K562 (cell line): ENCODE data around the gene COA6. TPM values are rescaled to one million over a fixed set of nuclear protein-coding genes. Genes with fewer than 3 reads are reported as not detected.

Source experiments
- HNRNPLL ChIP-seq: fragments of 200-400 bp; formaldehyde crosslinking; IDR thresholded peaks from 2 replicates; pipeline ENCODE4 v1.6.1; 2017; ENCODE audit warnings: low read length, low read depth, mild to moderate bottlenecking; ENCODE audit not compliant: poor library complexity, severe bottlenecking
- HNRNPUL1 ChIP-seq: fragments of 200-400 bp; formaldehyde crosslinking; IDR thresholded peaks from 2 replicates; pipeline ENCODE4 v1.6.1; 2017; ENCODE audit warnings: low read length
- MBD2 ChIP-seq: sonication (generic); IDR thresholded peaks from 2 replicates; pipeline ENCODE4 v1.6.1; 2016; ENCODE audit warnings: low read depth, borderline replicate concordance
- MYNN ChIP-seq, 2 experiments: sonication (generic); formaldehyde crosslinking in 1 of 2; IDR thresholded peaks; 2 replicates each; pipeline versions ENCODE4 v1.5.0 to v1.6.1; 2016 to 2020; ENCODE audit warnings: antibody characterized with exemption in 1 of 2, missing genetic modification reagents in 1 of 2
- SETDB1 ChIP-seq: IDR thresholded peaks from one replicate; pipeline ENCODE4 v1.6.1; 2012; ENCODE audit warnings: low read length, control low read depth, inconsistent platforms
- U2AF1 ChIP-seq: fragments of 200-400 bp; formaldehyde crosslinking; optimal IDR thresholded peaks from 2 replicates; pipeline ENCODE3; 2017; ENCODE audit warnings: mild to moderate bottlenecking, low read depth, low read length, moderate library complexity
- WHSC1 ChIP-seq: IDR thresholded peaks from one replicate; pipeline ENCODE4 v1.6.1; 2012; ENCODE audit warnings: low read length, control low read depth, inconsistent platforms
- ZNF133 ChIP-seq: fragments of 250-450 bp; sonication (Bioruptor Pico); IDR thresholded peaks from 2 replicates; pipeline ENCODE4 v1.4.0; 2020; ENCODE audit warnings: mild to moderate bottlenecking
- ZNF140 ChIP-seq: fragments of 250-450 bp; sonication (Bioruptor Pico); IDR thresholded peaks from 2 replicates; pipeline ENCODE4 v1.8.0; 2021; ENCODE audit warnings: moderate library complexity, mild to moderate bottlenecking, inconsistent platforms
- polyA plus RNA-seq, 8 experiments: library from polyadenylated mRNA; depleted of rRNA in 4 of 8; stranded (reverse) in 5 of 8; unstranded in 3 of 8; fragments of >200 nt; fragmentation: Nextera tagmentation in 2 of 8; fragmentation: Illumina TruSeq in 1 of 8; extraction: Ambion mirVana in 2 of 8; extraction: Trizol in 1 of 8; gene quantifications; 2 replicates each; pipeline versions ENCODE4 v1.2.1 to v1.2.3, GENCODE V29; 2011 to 2014; ENCODE audit warnings: inconsistent platforms in 1 of 8, missing spikeins in 1 of 8
- total RNA-seq, 7 experiments: library from RNA; depleted of rRNA in 6 of 7; stranded (reverse); fragments of >200 nt in 6 of 7; fragmentation: Illumina TruSeq in 2 of 7; extraction: Trizol in 2 of 7; gene quantifications; 2 replicates each; pipeline versions ENCODE4 v1.2.1 to v1.2.3, GENCODE V29; 2011 to 2021; ENCODE audit warnings: low replicate concordance in 1 of 7
- TF ChIP-seq, protein P1 (sequence below): sonication (generic); formaldehyde crosslinking; IDR thresholded peaks from 2 replicates; pipeline ENCODE4 v1.8.0; 2022; ENCODE audit warnings: missing genetic modification reagents, mild to moderate bottlenecking, moderate library complexity, borderline replicate concordance
- TF ChIP-seq, protein P2 (sequence below): fragments of 450-650 bp; formaldehyde crosslinking; IDR thresholded peaks from 2 replicates; pipeline ENCODE4 v1.4.0; 2020; ENCODE audit warnings: mild to moderate bottlenecking, moderate library complexity

COA6 gene
- total and polyA plus RNA-seq, 9 of the 15 experiments (the other 6 are each of a cell fraction or from before 2014, with no cell fraction given), result 77.7 to 187 (median 134) TPM

DNA sequence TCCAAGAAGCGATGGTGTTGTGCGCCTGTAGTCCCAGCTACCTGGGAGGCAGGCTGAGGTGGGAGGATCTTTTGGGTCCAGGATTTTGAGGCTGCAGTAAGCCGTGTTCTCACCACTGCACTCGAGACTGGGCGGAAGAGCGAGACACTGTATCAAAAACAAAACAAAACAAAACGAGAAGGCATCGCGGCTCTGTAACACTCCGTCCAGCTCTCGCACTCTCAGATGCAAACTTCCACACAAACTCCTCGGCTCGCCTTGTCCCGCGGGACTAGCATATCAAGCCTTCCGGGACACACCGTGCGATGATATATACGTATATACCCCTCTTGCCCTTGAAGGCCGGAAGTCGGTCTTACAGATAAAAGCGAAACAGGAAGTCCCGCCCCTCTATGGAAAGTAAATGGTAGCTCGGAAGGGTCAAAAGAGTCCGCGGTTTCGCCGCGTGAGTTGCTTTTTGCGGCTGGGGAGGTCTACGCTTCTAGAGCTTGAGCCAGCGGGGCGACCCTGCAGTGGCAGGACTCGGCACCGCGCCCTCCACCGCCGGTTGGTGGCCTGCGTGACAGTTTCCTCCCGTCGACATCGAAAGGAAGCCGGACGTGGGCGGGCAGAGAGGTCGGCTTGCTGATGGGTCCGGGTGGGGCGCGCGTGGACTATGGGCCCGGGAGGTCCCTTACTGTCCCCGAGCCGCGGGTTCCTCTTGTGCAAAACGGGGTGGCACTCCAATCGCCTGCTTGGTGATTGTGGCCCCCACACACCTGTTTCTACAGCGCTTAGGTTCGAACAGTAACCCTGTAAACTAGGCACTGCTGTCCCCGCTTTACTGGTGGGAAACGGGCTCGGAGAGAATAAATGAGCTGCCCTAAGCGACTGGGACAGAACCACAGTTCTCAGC, at the start of gene COA6 (continued):
- TF ChIP-seq, protein P1, sequence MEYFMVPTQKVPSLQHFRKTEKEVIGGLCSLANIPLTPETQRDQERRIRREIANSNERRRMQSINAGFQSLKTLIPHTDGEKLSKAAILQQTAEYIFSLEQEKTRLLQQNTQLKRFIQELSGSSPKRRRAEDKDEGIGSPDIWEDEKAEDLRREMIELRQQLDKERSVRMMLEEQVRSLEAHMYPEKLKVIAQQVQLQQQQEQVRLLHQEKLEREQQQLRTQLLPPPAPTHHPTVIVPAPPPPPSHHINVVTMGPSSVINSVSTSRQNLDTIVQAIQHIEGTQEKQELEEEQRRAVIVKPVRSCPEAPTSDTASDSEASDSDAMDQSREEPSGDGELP, result peak; percentile 91
- TF ChIP-seq WHSC1, result no peak
- TF ChIP-seq HNRNPUL1, result no peak
- TF ChIP-seq, protein P2, sequence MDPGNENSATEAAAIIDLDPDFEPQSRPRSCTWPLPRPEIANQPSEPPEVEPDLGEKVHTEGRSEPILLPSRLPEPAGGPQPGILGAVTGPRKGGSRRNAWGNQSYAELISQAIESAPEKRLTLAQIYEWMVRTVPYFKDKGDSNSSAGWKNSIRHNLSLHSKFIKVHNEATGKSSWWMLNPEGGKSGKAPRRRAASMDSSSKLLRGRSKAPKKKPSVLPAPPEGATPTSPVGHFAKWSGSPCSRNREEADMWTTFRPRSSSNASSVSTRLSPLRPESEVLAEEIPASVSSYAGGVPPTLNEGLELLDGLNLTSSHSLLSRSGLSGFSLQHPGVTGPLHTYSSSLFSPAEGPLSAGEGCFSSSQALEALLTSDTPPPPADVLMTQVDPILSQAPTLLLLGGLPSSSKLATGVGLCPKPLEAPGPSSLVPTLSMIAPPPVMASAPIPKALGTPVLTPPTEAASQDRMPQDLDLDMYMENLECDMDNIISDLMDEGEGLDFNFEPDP (CRISPR knock-in tag), result no peak
- TF ChIP-seq ZNF140 (CRISPR knock-in tag), result no peak
- TF ChIP-seq MYNN (IDR thresholded peaks at IDR 0.05), result no peak; the same call in 1 of the 2 replicates
- TF ChIP-seq MYNN (CRISPR knock-in tag; IDR thresholded peaks at IDR 0.05), result no peak
- no peak for TF ChIP-seq ZNF133 (CRISPR knock-in tag)
- TF ChIP-seq MBD2, result peak; percentile 76
- TF ChIP-seq U2AF1, result no peak
- peak; percentile 70 for TF ChIP-seq HNRNPLL
- TF ChIP-seq SETDB1, result no peak
